Activated CD8-positive, alpha-beta T cell treated with anti-CD3 and anti-CD28 coated beads for 36 hours (primary cell): ENCODE results near the gene RFWD3. TPM values are rescaled to one million over a fixed set of nuclear protein-coding genes. Genes with fewer than 3 reads are reported as not detected.

Experiments
- ATAC-seq: fragments of 200-7000 bp; cut with Tn5 transposase; one replicate; pipeline ENCODE4 v1.10.0; 2021; ENCODE audit warnings: mild to moderate bottlenecking, moderate library complexity
- CTCF ChIA-PET: fragments of 350-600 bp; sonication (Branson Sonifier 250); formaldehyde crosslinking; loops from one replicate; lab custom pipeline; 2021; ENCODE audit warnings: antibody characterized with exemption; lab: Charles Lee
- POLR2A ChIA-PET: fragments of 350-600 bp; sonication (Branson Sonifier 250); formaldehyde crosslinking; loops from one replicate; lab custom pipeline; 2021; ENCODE audit warnings: antibody characterized with exemption; lab: Charles Lee
- DNase-seq: peaks from one replicate; pipeline ENCODE4 v3.0.0-alpha.2; 2020
- H3K27ac Mint-ChIP-seq: one replicate; pipeline ENCODE4 v1.8.0; 2021; ENCODE audit warnings: mild to moderate bottlenecking, mixed read lengths
- H3K27me3 Mint-ChIP-seq: one replicate; pipeline ENCODE4 v1.8.0; 2021; ENCODE audit warnings: mixed read lengths
- H3K36me3 Mint-ChIP-seq: one replicate; pipeline ENCODE4 v1.8.0; 2021; ENCODE audit warnings: low read depth, mixed read lengths
- H3K4me1 Mint-ChIP-seq: one replicate; pipeline ENCODE4 v1.8.0; 2021; ENCODE audit warnings: low read depth, mixed read lengths
- H3K4me3 Mint-ChIP-seq: one replicate; pipeline ENCODE4 v1.8.0; 2021; ENCODE audit warnings: mild to moderate bottlenecking, moderate library complexity, mixed read lengths
- H3K9me3 Mint-ChIP-seq: one replicate; pipeline ENCODE4 v1.8.0; 2021; ENCODE audit warnings: mixed read lengths
- CTCF ChIP-seq: fragments of 200-600 bp; IDR thresholded peaks from one replicate; pipeline ENCODE4 v1.8.0; 2022; ENCODE audit warnings: antibody characterized with exemption, mild to moderate bottlenecking
- intact Hi-C: fragments of 100-400 bp; cut with micrococcal nuclease; formaldehyde crosslinking; loops from one replicate; pipeline ENCODE4 v1.10.0; 2022
- total RNA-seq, 2 experiments: library from RNA; stranded (reverse); gene quantifications; one replicate each; pipeline ENCODE4 v1.2.3, GENCODE V29; 2021

RFWD3 gene
- total RNA-seq, 2 experiments from 2014 or later = 96.5 to 99.8 TPM

GRCh38 chr16:74606521-74607309 is 60.0 kb downstream of the RFWD3 start, which contains the start of gene GLG1:
GLG1 (minus strand) TSS chr16:74607114; CDS start chr16:74607094, 20 bp downstream.
- Mint-ChIP-seq H3K36me3 (peaks cover 16% of the 10 kb centered on the region), H3K27ac (peak within 1 kb of the TSS; percentile 91), H3K9me3 (no peaks in the 10 kb centered on the region), H3K4me1 (peaks cover 48% of the 10 kb centered on the region), H3K4me3 (peak within 1 kb of the TSS; percentile 98), H3K27me3 (no peaks in the 10 kb centered on the region)
- ChIA-PET POLR2A (interaction anchor here (0.8 to 2.0 kb wide), 8 partner anchors 16 to 141 kb away, joined by 3 to 9 read pairs (median 4); partner anchors contain the start of gene RFWD3), CTCF (interaction anchor here (0.9 to 1.7 kb wide), 5 partner anchors 19 to 94 kb away, joined by 3 to 4 read pairs (median 3); partner anchors contain the start of gene MLKL)
- no peak for TF ChIP-seq CTCF
- peak; percentile 96 for ATAC-seq
- peak; percentile 93 for DNase-seq
- intact Hi-C loops = loop anchor here (10.0 kb wide), 1 partner anchor 102 kb away; no protein-coding TSS in a partner anchor

GRCh38 chr16:74605746-74606520 is 60.7 kb downstream of the RFWD3 start:
- ATAC-seq (no peak), DNase-seq (no peak)
- Mint-ChIP-seq H3K4me3 (peak overlapping the region; percentile 98), H3K4me1 (peaks cover 54% of the 10 kb centered on the region), H3K36me3 (peaks cover 16% of the 10 kb centered on the region), H3K27me3 (no peaks in the 10 kb centered on the region), H3K27ac (peak overlapping the region; percentile 91), H3K9me3 (no peaks in the 10 kb centered on the region)
- intact Hi-C loops = loop anchor here (10.0 kb wide), 1 partner anchor 101 kb away; no protein-coding TSS in a partner anchor
- TF ChIP-seq CTCF = no peak
- ChIA-PET CTCF (interaction anchor here (1.0 to 1.5 kb wide), 3 partner anchors 9 to 46 kb away, joined by 3 to 4 read pairs (median 3); no protein-coding TSS in a partner anchor), POLR2A (interaction anchor here (1.4 to 2.0 kb wide), 6 partner anchors 13 to 111 kb away, joined by 3 to 9 read pairs (median 4); partner anchors contain the start of gene RFWD3)

- H3K9me3 Mint-ChIP-seq = no peaks in the 10 kb centered on the region
- DNase-seq (no peak), ATAC-seq (no peak)
- ChIA-PET CTCF (interaction anchor here (1.0 kb wide), 1 partner anchor 9 kb away, joined by 3 read pairs; no protein-coding TSS in a partner anchor), POLR2A (interaction anchor here (1.4 to 1.9 kb wide), 3 partner anchors 12 to 62 kb away, joined by 3 to 7 read pairs (median 3); partner anchors contain the start of gene RFWD3)
- peaks cover 16% of the 10 kb centered on the region for H3K36me3 Mint-ChIP-seq
- H3K4me1 Mint-ChIP-seq = peaks cover 60% of the 10 kb centered on the region
- H3K27ac Mint-ChIP-seq = peak overlapping the region; percentile 91
- no peak for TF ChIP-seq CTCF
- H3K27me3 Mint-ChIP-seq = no peaks in the 10 kb centered on the region
- intact Hi-C loops = loop anchor here (10.0 kb wide), 1 partner anchor 101 kb away; no protein-coding TSS in a partner anchor
- H3K4me3 Mint-ChIP-seq = peak overlapping the region; percentile 98
Observed at GRCh38 chr16:74605332-74605731, 61.3 kb downstream of the RFWD3 start.

- Mint-ChIP-seq H3K27me3 (no peaks in the 10 kb centered on the region), H3K27ac (peak overlapping the region; percentile 57), H3K4me3 (peak overlapping the region; percentile 98), H3K4me1 (peaks cover 67% of the 10 kb centered on the region), H3K36me3 (peaks cover 21% of the 10 kb centered on the region), H3K9me3 (no peaks in the 10 kb centered on the region)
- DNase-seq = no peak
- intact Hi-C loops = loop anchor here (5.0 to 10.0 kb wide), 2 partner anchors 42 to 99 kb away; no protein-coding TSS in a partner anchor
- no peak for TF ChIP-seq CTCF
- POLR2A ChIA-PET = no interaction called here
- CTCF ChIA-PET = no interaction called here
- no peak for ATAC-seq
Observed at GRCh38 chr16:74603848-74604247, 62.8 kb downstream of the RFWD3 start.
